Measurements from ENCODE around the gene ATG13.
"Not testable (repeated sequence)": the region's sequence is repeated elsewhere in the genome, so short reads cannot be mapped to it uniquely, and the experiment has no call there.

GRCh38 chr11:46709351-46709750, 92.0 kb downstream of the ATG13 start:
- not testable (repeated sequence) for TF ChIP-seq CTCF (IDR thresholded peaks at IDR 0.05; ENCODE audit: low read length); EZH2 (optimal IDR thresholded peaks at IDR 0.05; ENCODE audit: low read depth, low read length); EZH2phosphoT487 (IDR thresholded peaks at IDR 0.05; ENCODE audit: low read length)

All from MM.1S (cell line).